IPS DF 4.7 (cell line): ENCODE measurements around the gene TRIM69.
"Not testable (repeated sequence)": the region's sequence is repeated elsewhere in the genome, so short reads cannot be mapped to it uniquely, and the experiment has no call there.

Source experiments
- DNase-seq: peaks from one replicate; pipeline ENCODE4 v3.0.0-alpha.2; 2013; ENCODE audit warnings: low spot score; ENCODE audit errors: extremely low read depth

Gene TRIM69

DNA sequence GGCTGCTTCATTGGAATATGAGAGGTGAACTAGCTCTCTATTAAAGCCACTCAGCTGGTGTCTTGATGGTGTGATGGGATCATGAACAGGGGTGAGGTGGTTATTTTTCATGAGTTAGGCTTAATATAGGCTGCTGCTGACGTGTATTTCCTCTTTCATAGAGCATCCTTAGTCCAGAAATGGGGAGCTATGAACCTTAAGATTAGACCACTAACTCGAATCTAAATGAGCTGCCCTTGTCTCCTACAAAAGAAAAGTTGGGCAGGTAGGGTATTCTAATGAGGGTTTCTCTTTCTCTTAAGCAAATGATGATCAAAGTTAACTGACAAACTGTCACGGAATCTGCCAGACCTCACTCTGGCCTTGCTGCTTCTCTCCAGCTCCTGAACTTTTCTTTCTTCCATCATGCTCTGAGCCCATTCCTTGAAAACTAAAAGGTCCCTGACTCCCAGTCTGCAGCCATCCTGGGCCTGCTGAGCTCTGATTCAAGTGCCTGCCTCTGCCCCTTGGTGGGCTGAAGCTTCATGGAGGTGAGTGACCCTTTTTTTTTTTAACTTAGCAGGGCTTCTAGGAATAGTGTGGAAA lies at the start of gene TRIM69:
Gene TRIM69 (plus strand): TSS at position 348 of the 585 bp plus-strand sequence. CDS start 177 bp downstream, at position 525.
- no peak for DNase-seq

- not testable (repeated sequence) for DNase-seq
Measured at GRCh38 chr15:44689318-44689717, 47.0 kb upstream of the TRIM69 start.

DNA sequence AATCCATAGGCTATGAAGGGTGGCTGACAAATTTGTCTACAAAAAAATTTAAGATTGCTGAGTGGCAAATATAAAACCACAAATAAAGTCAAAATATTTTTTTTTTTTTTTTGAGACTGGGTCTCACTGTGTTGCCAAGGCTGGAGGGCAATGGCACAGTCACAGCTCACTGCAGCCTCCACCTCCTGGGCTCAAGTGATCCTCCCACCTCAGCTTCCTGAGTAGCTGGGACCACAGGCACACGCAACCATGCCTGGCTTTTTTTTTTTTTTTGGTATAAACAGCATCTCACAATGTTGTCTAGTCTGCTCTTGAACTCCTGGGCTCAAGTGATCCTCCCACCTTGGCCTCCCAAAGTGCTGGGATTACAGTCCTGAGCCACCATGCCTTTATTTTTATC lies 46.1 kb upstream of the TRIM69 start:
- DNase-seq: not testable (repeated sequence)

GRCh38 chr15:44692659-44693058 lies 43.7 kb upstream of the TRIM69 start:
- DNase-seq: no peak

DNA sequence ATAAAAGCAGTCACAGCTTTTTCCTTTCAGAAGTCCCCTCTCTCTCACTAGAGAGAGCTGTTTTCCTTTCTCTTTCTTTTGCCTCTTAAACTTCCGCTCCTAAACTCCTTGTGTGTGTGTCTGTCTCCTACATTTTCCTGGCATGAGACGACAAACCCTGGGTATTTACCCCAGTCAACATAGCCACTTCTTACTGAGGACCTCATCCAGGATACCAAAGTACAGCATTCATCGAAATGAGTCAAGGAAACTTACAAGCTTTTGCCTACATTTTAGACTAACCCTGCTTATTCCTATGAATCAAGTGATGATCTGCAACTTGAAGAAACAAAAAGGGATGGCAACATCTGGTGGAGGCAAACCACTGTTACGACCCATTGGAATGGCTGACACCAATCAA lies 41.9 kb upstream of the TRIM69 start:
- DNase-seq: no peak

- DNase-seq: no peak
Measured at GRCh38 chr15:44695294-44695693, 41.0 kb upstream of the TRIM69 start.

DNA sequence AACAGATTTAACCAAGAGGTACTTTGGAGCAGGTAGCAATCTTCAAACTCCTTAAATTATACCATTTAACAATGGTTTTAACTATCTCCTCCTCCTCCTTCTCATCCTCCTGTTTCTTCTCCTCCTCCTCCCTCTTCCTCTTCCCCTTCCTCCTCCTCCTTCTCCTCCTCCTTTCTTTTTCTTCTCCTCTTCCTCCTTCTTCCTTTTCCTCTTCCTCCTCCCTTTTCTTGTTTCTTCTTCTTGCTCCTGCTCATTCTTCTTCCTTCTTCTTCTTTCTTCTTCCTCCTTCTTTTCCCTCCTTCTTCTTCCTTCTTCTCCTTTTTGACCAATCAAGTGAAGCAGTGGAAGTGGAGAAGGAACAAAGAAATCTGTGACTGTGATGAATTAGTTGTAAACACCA lies 39.3 kb upstream of the TRIM69 start:
- no peak for DNase-seq

DNA sequence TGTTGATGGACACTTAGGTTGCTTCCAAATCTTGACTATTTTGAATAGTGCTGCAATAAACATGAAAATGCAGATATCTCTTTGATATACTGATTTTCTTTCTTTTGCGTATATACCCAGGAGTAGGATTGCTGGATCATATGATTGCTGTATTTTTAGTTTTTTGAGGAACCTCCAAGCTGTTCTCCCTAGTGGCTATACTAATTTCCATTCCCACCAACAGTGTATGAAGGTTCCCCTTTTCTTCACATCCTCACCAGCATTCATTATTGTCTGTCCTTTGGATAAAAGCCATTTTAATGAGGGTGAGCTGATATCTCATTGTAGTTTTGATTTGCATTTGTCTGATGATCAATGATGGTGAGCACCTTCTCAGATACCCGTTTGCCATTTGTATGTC lies 37.7 kb upstream of the TRIM69 start:
- DNase-seq: no peak

DNA sequence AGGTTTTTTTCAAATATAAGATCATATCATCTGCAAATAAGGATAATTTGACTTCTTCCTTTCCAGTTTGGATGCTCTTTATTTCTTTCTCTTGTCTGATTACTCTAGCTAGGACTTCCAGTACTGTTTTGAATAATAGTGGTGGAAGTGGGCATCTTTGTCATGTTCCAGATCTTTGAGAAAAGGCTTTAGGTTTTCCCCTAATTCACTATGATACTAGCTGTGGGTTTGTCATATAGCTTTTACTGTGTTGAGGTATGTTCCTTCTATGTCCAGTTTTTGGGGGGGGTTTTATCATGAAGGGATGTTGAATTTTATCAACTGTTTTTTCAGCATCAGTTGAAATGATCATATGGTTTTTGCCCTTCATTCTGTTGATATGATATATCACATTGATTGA lies 35.7 kb upstream of the TRIM69 start:
- not testable (repeated sequence) for DNase-seq

DNA sequence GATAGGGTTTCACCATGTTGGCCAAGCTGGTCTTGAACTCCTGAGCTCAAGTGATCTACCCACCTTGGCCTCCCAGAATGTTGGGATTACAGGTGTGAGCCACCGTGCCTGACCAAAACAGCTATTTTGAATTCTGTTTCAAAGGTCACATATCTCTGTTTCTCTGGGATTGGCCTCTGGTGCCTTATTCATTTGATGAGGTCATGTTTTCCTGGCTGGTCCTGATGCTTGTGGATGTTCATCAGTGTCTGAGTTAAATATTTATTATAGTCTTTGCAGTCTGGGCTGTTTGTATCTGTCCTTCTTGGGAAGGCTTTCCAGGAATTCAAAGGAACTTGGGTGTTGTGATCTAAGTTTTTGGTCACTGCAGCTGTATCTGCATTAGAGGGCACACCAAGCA lies 30.3 kb upstream of the TRIM69 start:
- DNase-seq: no peak

GRCh38 chr15:44706401-44706800 lies 29.9 kb upstream of the TRIM69 start:
- DNase-seq: no peak

GRCh38 chr15:44706946-44707636 lies 29.2 kb upstream of the TRIM69 start:
- no peak for DNase-seq

DNA sequence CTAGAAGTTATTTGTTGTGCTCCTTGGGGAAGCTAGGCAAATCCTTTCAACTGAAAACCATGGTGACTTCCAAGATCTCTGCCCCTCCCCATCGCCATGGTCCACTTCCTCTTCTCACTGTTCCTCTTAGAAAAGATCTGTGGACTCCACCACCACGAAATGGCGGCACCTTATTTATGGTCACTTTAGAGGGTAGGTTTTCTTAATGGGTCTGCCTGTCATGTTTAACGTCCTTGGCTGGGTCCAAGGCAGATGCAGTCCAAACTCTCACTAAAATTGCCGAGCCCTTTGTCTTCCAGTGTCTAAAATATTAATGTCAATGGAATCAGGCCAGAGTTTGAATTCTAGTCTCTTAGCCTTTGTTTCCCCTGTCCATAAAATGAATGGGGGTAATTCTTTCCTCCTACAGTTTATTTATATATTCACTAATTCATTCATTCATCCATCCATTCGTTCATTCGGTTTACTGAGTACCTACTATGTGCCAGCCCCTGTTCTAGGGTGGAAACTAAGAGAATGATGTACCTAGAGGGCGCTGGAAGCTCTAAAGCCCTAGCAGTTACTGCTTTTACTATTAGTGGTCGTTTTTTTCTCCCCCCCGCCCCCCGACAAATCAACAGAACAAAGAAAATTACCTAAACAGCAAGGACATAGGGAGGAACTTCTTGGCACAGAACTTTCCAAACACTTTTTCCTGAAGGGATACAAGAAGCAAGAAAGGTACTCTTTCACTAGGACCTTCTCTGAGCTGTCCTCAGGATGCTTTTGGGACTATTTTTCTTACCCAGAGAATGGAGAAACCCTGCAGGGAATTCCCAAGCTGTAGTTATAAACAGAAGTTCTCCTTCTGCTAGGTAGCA lies 25.9 kb upstream of the TRIM69 start:
- DNase-seq: no peak

DNA sequence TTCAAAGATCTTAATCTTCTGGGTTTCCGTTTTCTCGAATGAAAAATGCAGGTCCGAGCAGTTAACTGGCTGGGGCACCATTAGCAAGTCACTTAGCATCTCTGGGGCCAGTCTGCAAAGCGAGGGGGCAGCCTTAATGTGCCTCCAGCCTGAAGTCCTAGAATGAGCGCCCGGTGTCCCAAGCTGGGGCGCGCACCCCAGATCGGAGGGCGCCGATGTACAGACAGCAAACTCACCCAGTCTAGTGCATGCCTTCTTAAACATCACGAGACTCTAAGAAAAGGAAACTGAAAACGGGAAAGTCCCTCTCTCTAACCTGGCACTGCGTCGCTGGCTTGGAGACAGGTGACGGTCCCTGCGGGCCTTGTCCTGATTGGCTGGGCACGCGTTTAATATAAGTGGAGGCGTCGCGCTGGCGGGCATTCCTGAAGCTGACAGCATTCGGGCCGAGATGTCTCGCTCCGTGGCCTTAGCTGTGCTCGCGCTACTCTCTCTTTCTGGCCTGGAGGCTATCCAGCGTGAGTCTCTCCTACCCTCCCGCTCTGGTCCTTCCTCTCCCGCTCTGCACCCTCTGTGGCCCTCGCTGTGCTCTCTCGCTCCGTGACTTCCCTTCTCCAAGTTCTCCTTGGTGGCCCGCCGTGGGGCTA lies 25.1 kb upstream of the TRIM69 start, which contains the start of the genes B2M and PATL2:
Gene B2M (plus strand): TSS at position 422 of the 647 bp plus-strand sequence. CDS start 30 bp downstream, at position 452.
Gene PATL2 (minus strand): TSS at position 228 of the 647 bp plus-strand sequence. CDS start 34,833 bp downstream, outside the sequence.
- DNase-seq: no peak

DNA sequence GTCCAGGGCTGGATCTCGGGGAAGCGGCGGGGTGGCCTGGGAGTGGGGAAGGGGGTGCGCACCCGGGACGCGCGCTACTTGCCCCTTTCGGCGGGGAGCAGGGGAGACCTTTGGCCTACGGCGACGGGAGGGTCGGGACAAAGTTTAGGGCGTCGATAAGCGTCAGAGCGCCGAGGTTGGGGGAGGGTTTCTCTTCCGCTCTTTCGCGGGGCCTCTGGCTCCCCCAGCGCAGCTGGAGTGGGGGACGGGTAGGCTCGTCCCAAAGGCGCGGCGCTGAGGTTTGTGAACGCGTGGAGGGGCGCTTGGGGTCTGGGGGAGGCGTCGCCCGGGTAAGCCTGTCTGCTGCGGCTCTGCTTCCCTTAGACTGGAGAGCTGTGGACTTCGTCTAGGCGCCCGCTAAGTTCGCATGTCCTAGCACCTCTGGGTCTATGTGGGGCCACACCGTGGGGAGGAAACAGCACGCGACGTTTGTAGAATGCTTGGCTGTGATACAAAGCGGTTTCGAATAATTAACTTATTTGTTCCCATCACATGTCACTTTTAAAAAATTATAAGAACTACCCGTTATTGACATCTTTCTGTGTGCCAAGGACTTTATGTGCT lies 24.5 kb upstream of the TRIM69 start:
- DNase-seq: no peak

DNA sequence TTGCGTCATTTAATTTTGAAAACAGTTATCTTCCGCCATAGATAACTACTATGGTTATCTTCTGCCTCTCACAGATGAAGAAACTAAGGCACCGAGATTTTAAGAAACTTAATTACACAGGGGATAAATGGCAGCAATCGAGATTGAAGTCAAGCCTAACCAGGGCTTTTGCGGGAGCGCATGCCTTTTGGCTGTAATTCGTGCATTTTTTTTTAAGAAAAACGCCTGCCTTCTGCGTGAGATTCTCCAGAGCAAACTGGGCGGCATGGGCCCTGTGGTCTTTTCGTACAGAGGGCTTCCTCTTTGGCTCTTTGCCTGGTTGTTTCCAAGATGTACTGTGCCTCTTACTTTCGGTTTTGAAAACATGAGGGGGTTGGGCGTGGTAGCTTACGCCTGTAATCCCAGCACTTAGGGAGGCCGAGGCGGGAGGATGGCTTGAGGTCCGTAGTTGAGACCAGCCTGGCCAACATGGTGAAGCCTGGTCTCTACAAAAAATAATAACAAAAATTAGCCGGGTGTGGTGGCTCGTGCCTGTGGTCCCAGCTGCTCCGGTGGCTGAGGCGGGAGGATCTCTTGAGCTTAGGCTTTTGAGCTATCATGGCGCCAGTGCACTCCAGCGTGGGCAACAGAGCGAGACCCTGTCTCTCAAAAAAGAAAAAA lies 23.9 kb upstream of the TRIM69 start:
- DNase-seq: no peak

GRCh38 chr15:44713006-44713966 lies 23.0 kb upstream of the TRIM69 start:
- no peak for DNase-seq

GRCh38 chr15:44715142-44715796 lies 21.1 kb upstream of the TRIM69 start:
- no peak for DNase-seq

- no peak for DNase-seq
Measured at GRCh38 chr15:44715797-44716334, 20.5 kb upstream of the TRIM69 start.
